SK-N-MC (cell line): ENCODE data around the gene MGAM2.

ENCODE experiments used
- EZH2 ChIP-seq: fragments of 200-600 bp; sonication (generic); IDR thresholded peaks from one replicate; pipeline ENCODE4 v1.6.1; 2017; ENCODE audit warnings: antibody characterized with exemption
- POLR2AphosphoS5 ChIP-seq: IDR thresholded peaks from 2 replicates; pipeline ENCODE4 v1.6.1; 2012; ENCODE audit warnings: mild to moderate bottlenecking, low read depth, low read length, borderline replicate concordance

- no peak for TF ChIP-seq EZH2
- TF ChIP-seq POLR2AphosphoS5: no peak
Observed at GRCh38 chr7:142176901-142177300, 65.4 kb downstream of the MGAM2 start.
